ENCODE results near the gene MTCL1. TPM values are rescaled to one million over a fixed set of nuclear protein-coding genes. Genes with fewer than 3 reads are reported as not detected.
"Not testable (repeated sequence)": the region's sequence is repeated elsewhere in the genome, so short reads cannot be mapped to it uniquely, and the experiment has no call there.

Gene MTCL1
- total RNA-seq, 1 experiment from 2014 or later: 9.8 TPM

DNA sequence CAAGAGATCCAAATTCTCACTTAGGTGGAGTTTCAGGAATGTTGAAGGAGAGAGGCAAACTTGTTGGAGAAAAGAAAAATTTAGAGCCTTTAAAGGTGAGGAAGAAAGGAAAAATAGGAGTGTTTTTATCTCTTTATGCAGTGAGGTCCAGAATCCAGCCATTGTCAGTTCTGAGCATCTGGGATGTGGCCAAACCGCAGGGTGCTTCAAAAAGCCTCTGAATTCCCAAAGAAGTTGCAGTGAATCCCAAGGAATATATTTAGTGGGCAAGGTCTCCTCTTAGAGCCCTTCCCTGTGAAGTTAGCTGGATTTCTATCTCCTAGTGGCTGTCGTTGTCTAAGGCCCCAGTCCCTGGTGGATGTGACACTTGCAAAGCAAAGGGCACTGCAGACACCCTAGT is 51.2 kb downstream of the MTCL1 start:
- Histone ChIP-seq H3K4me3 (no peak overlapping the region), H3K27me3 (no peaks in the 10 kb centered on the region), H3K27ac (no peak overlapping the region), H3K4me1 (no peaks in the 10 kb centered on the region), H3K9me3 (replicated peaks) (no peaks in the 10 kb centered on the region), H3K36me3 (no peaks in the 10 kb centered on the region)
- no peak for DNase-seq

DNA sequence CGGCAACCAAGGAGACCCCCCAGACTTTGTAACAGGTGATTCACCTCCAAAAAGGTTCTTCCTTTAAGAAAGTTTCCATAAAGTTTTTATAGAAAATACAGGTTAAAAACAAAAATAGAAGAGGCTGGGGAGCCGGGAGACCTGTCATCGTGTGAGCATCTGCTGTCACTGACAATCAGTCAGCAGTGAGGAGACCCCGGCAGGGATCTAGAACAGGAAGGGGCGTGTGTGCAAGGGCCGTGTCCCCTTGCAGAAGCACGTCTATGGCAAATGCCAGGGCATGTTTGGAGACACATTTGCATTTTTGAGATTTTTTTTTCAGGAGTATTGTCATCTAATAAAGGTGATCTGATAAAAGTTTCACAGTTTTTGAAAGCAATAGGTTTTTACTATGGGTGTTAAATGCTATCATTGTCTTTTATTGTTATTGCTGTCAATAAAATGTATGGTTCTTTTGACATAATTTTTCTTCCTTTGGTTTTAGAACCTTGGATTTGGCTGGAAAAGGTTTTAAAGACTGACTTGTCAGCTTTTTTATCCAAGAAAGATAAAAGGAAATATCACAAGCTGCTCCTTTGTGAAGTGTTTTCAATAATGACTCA is 52.1 kb downstream of the MTCL1 start:
- DNase-seq: no peak
- Histone ChIP-seq H3K27me3 (no peaks in the 10 kb centered on the region), H3K4me1 (no peaks in the 10 kb centered on the region), H3K27ac (no peak overlapping the region), H3K36me3 (no peaks in the 10 kb centered on the region), H3K9me3 (replicated peaks) (no peaks in the 10 kb centered on the region), H3K4me3 (no peak overlapping the region)

DNA sequence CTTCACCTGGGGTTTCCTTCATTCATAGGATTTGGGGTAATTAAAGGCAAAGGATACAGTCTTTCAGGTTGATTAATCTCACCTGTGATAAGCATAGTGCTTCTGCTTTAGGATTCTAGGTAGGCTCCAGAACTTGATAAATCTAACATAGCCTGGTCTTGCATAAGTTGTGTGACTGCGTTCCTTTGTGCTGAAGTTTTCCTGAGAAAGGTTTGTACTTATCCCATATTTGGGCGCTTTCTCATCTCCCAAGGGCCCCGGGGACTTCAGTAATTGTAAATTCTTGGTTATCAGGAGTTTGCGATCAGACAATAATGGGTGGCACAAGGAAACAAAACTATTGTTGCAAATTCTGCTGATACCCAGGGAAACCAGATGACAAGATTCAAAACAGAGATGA is 53.1 kb downstream of the MTCL1 start:
- Histone ChIP-seq H3K4me1 (no peaks in the 10 kb centered on the region), H3K27ac (no peak overlapping the region), H3K36me3 (no peaks in the 10 kb centered on the region), H3K9me3 (replicated peaks) (no peaks in the 10 kb centered on the region), H3K27me3 (no peaks in the 10 kb centered on the region), H3K4me3 (no peak overlapping the region)
- no peak for DNase-seq

DNA sequence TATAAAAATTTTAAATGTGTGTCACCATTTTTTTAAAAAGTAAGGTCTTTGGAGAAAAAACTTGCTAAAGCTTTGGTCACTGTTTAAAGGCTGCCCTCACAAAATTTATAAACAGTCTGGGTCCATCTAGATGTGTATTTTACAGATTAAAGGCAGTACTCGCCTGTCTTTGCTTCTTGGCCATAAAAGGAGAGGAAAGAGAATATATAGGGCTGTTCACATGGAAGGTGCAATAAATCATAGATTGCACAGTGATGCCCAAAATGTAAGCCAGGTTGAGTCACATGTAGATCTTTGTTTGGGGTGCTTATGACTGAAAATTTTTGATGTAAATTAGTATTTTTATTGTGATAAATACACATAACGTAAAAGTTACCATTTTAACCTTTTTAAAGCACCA is 55.6 kb downstream of the MTCL1 start:
- Histone ChIP-seq H3K27ac (no peak overlapping the region), H3K36me3 (no peaks in the 10 kb centered on the region), H3K4me1 (no peaks in the 10 kb centered on the region), H3K9me3 (replicated peaks) (no peaks in the 10 kb centered on the region), H3K4me3 (no peak overlapping the region), H3K27me3 (no peaks in the 10 kb centered on the region)
- DNase-seq: no peak

DNA sequence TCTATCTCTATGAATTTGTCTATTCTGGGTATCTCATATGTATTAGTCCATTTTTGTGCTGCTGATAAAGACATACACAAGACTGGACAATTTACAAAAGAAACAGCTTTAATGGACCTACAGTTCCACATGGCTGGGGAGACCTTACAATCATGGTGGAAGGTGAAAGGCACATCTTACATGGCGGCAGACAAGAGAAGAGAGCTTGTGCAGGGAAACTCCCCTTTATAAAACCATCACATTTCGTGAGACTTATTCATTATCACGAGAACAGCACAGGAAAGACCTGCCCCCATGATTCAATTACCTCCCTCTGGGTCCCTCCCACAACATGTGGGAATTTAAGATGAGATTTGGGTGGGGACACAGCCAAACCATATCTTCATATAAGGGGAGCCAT is 56.2 kb downstream of the MTCL1 start:
- H3K9me3 ChIP-seq (replicated peaks); H3K27me3 ChIP-seq; H3K4me1 ChIP-seq; H3K27ac ChIP-seq; DNase-seq; H3K36me3 ChIP-seq; H3K4me3 ChIP-seq: not testable (repeated sequence)

DNA sequence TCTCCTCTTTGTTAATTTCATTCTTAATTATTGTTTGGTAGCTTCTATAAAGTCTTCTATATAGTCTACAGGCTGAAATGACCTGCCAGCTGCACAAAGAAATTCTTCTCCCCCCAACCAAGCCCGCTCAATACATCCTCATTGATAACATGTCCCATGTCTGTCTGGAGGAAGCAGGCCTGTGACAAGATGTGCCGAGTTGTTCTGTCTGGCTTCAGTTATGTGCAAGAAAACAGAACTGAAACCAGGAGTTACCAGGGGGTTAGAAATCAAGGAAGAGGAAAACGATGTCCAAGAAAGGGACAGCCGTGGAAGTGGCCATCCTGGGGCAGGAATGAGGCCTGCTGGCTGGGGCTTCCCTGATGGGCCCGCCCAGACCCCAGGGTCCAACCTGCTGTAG is 57.6 kb downstream of the MTCL1 start:
- Histone ChIP-seq H3K27me3 (no peaks in the 10 kb centered on the region), H3K36me3 (no peaks in the 10 kb centered on the region), H3K4me1 (no peaks in the 10 kb centered on the region), H3K27ac (no peak overlapping the region), H3K9me3 (replicated peaks) (no peaks in the 10 kb centered on the region), H3K4me3 (no peak overlapping the region)
- DNase-seq: no peak

DNA sequence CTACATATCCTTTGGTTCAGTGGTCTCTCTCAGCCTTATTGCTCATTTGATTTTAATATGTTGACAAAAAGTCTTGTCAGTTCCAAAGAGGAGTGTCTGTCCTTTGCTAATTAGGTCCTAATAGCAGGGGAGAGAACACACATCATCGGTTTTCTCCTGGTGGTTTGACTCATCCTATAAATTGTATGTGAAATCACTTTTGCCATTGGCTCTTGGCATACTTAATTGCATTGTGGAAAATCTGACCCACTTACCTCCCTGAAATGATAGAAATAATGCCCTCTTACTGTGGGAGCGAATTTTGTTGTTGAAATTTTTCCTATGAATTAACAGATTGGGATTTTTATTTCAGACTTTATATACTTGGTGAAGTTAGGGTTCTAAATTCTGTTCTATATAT is 58.3 kb downstream of the MTCL1 start:
- DNase-seq: no peak
- Histone ChIP-seq H3K36me3 (no peaks in the 10 kb centered on the region), H3K27ac (no peak overlapping the region), H3K9me3 (replicated peaks) (no peaks in the 10 kb centered on the region), H3K4me3 (no peak overlapping the region), H3K4me1 (no peaks in the 10 kb centered on the region), H3K27me3 (no peaks in the 10 kb centered on the region)

DNA sequence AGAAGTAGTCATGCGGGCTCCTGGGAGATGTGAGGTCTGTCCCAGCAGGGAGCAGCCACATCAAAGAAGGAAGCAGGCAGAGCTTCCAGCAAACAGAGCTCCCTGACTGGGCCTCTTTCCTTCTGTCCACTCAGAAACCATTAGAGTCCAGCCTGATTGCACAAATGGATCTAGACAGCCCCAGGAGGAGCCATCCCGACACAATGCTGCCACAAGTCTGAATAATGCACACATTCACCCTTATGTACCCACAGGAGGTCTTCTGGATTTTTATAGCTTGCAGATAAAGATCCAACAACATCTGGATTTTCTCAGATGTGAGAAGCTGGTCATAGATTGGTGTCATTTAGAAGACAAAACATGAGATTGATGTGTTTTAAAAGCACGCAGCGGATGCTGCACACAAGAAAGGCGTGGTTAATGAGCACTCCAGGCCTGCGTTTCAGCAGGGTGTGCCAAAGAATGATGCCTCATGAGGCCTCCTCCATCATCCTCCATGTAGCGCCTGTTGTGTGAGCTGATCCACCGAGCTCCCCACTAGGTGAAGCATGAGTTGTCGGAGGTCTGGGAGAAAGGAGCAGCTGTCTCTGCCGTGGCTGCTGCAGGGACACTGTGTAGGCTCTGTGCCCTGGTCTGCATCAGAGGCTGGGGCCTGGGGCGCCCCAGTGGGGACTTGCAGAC is 60.6 kb downstream of the MTCL1 start:
- no peak overlapping the region for H3K27ac ChIP-seq
- H3K9me3 ChIP-seq (replicated peaks): no peaks in the 10 kb centered on the region
- no peaks in the 10 kb centered on the region for H3K27me3 ChIP-seq
- peak in 1 of 2 experiments; percentile 14 for DNase-seq
- no peak overlapping the region for H3K4me3 ChIP-seq
- H3K4me1 ChIP-seq: no peaks in the 10 kb centered on the region
- H3K36me3 ChIP-seq: no peaks in the 10 kb centered on the region

DNA sequence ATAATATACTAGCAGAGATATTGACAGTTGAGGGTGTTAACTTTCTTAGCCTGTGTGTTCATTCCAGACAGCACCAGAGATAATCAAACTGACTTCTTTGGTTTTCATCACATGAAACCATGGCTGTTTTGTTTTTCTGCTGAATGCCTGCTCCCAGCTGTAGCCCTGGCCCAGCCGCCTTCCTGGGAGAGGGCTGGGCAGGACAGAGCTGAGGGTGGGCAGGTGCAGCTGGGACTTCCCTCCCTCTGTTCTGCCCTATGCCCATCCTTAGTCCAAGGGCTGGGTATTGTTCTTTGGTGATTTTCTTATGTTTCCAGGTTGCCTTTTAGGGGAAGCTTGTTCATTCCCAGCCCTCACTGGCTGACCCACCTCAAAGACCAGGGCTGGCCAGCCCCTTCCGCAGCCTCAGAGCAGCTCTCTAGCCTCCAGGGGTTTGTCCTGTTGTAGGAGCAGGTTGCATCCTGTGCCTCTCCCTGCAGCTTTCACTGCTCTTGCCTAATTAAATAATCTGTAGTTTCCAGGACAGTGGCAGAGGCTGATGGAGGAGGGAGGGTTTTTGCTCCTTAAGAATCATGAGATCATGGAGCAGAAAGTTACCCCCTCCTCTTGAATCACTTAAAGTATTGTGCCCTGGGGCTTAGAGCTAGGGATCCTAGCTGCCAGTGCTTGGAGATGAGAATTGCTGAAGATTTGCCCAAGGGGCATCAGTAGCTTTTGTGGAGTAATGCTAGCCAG is 61.4 kb downstream of the MTCL1 start:
- H3K4me1 ChIP-seq: no peaks in the 10 kb centered on the region
- no peaks in the 10 kb centered on the region for H3K36me3 ChIP-seq
- H3K27ac ChIP-seq: no peak overlapping the region
- no peak for DNase-seq
- H3K9me3 ChIP-seq (replicated peaks): no peaks in the 10 kb centered on the region
- no peak overlapping the region for H3K4me3 ChIP-seq
- H3K27me3 ChIP-seq: no peaks in the 10 kb centered on the region

DNA sequence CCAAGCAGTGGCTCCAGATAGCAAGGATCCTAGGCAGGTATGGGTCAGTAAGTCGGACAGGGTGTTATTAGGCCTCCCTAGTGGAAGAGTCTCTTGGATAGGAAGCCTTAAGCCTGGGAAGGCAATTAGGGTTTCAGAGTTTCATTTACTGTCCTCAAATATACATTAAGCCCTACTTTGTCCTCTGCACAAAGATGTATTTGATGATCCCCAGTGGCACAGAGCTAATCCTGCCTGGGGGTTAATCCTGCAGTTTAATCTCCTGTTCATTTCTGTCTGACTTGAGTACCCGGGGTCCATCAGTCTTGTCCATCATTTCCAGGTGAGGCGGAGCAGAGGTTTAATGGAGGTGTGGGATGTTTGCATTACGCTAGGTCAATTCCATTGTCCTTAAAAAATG is 62.0 kb downstream of the MTCL1 start:
- H3K27ac ChIP-seq: no peak overlapping the region
- H3K4me3 ChIP-seq: no peak overlapping the region
- H3K27me3 ChIP-seq: no peaks in the 10 kb centered on the region
- no peak for DNase-seq
- no peaks in the 10 kb centered on the region for H3K9me3 ChIP-seq (replicated peaks)
- no peaks in the 10 kb centered on the region for H3K4me1 ChIP-seq
- no peaks in the 10 kb centered on the region for H3K36me3 ChIP-seq

DNA sequence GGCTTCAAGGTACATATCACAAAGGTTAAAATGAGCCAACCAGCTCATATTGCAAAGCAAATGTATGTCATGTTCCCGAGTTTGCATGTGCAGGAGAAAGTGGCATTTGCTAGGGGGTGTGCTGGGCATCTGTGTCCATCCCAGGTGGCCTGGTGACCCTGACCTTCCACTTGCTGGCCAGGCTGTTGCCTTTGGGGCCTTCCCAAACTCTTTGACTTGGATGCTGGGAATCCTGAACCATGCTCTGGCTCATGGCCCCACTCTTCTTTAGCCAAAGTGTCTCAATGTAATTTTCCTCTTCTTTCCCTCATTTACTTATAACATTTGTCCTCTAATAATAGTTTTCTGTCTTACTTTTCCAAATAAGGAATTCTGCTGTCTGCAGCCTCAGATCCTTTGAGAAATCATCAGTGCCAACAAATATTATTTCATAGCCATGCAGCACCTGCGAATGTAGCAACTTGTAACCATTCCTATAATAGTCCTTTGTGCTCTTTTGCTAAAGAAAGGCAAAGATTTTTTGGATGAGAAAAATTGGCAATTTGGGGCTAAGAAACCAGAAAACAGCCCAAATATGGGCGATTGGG is 64.2 kb downstream of the MTCL1 start:
- Histone ChIP-seq H3K4me1 (no peaks in the 10 kb centered on the region), H3K4me3 (no peak overlapping the region), H3K36me3 (no peaks in the 10 kb centered on the region), H3K27me3 (no peaks in the 10 kb centered on the region), H3K9me3 (replicated peaks) (no peaks in the 10 kb centered on the region), H3K27ac (no peak overlapping the region)
- no peak for DNase-seq

DNA sequence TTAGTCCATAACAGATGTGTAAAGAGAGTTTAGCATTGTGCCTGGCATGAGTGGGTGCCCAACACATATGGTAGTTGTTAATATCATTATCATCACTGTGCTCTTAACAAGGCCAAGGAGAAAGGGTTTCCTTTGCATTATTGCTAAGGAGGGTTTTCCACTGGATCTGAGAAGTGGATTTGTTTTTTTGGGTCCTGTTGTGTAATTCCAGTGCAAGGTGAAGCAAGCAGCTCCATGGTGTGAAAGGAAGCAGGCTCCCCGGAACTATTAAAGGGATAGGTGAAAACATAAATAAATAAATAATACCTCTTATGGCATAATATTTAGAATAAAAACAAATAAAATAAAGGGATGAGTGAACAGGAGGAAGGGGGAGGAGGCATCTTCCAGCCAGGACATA is 65.3 kb downstream of the MTCL1 start:
- Histone ChIP-seq H3K36me3 (no peaks in the 10 kb centered on the region), H3K4me3 (no peak overlapping the region), H3K27ac (no peak overlapping the region), H3K4me1 (no peaks in the 10 kb centered on the region), H3K9me3 (replicated peaks) (no peaks in the 10 kb centered on the region), H3K27me3 (no peaks in the 10 kb centered on the region)
- DNase-seq: no peak

DNA sequence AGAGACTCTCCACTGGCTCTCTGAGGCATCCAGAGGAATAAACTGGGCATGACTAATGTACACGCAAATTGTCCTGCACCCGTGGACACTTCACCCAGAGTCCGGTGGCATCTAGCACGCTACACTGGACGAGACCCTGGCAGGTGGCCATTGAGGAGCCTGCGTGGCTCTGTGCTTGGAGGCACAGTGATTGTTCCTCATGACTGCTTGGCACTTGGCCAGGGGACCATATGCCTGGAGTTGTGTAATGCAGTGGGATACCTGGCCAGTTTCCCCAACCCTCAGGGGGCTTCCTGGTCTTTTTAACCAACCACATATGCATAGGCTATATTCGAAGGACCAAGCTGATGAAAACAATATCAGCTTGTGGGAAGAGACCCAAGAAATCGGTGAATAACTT is 66.6 kb downstream of the MTCL1 start:
- H3K4me1 ChIP-seq: peaks cover 2% of the 10 kb centered on the region; the same call in 1 of the 2 replicates
- DNase-seq: peak; percentile 69 to 77
- no peak overlapping the region for H3K4me3 ChIP-seq
- peak overlapping the region; percentile 24; the same call in 1 of the 2 replicates for H3K27ac ChIP-seq
- H3K27me3 ChIP-seq: no peaks in the 10 kb centered on the region
- no peaks in the 10 kb centered on the region for H3K9me3 ChIP-seq (replicated peaks)
- no peaks in the 10 kb centered on the region for H3K36me3 ChIP-seq

DNA sequence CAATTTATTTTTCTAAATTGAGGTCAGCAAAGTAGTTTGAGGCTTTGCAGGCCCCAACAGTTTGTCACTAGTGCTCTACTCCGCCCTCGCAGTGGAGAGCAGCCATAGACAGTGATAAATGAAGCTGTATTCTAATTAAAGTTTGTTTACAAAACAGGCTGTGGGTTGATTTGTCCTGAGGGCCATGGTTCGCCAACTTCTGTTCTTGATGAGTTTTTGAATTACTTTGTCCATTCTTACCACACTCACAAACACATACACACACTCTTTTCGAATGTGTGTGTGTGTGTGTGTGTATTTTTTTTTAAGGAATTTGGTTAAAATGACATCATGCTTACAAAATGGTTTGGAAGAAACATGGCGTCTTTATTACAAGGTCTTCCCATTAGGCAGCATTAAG is 68.6 kb downstream of the MTCL1 start:
- Histone ChIP-seq H3K36me3 (no peaks in the 10 kb centered on the region), H3K27me3 (no peaks in the 10 kb centered on the region), H3K4me1 (peaks cover 2% of the 10 kb centered on the region; the same call in 1 of the 2 replicates), H3K27ac (no peak overlapping the region), H3K4me3 (no peak overlapping the region), H3K9me3 (replicated peaks) (no peaks in the 10 kb centered on the region)
- no peak for DNase-seq
